Fibroblast of lung (primary cell): Measurements from ENCODE around the gene REL. TPM values are rescaled to one million over a fixed set of nuclear protein-coding genes. Genes with fewer than 3 reads are reported as not detected.

ENCODE experiments used
- DNase-seq, 2 donors: peaks; one replicate each; pipeline versions ENCODE4 v3.0.0 to v3.0.0-alpha.2; 2010; ENCODE audit warnings: low read depth in 2 of 2
- H2AFZ ChIP-seq: 2 replicates; pipeline ENCODE4 v1.5.1; 2012; ENCODE audit warnings: low read length, control low read depth, inconsistent platforms
- H3K27ac ChIP-seq: 2 replicates; pipeline ENCODE4 v1.5.1; 2011; ENCODE audit warnings: low read length, control low read depth; ENCODE audit not compliant: insufficient read depth
- H3K27me3 ChIP-seq: 2 replicates; pipeline ENCODE4 v1.5.1; 2011; ENCODE audit warnings: mild to moderate bottlenecking, low read length; ENCODE audit not compliant: control insufficient read depth, insufficient read depth
- H3K36me3 ChIP-seq: 2 replicates; pipeline ENCODE4 v1.5.1; 2011; ENCODE audit warnings: low read length; ENCODE audit not compliant: control insufficient read depth, insufficient read depth
- H3K4me1 ChIP-seq: 2 replicates; pipeline ENCODE4 v1.5.1; 2011; ENCODE audit warnings: low read length; ENCODE audit not compliant: control insufficient read depth, insufficient read depth; ENCODE audit errors: extremely low read depth
- H3K4me2 ChIP-seq: 2 replicates; pipeline ENCODE4 v1.5.1; 2011; ENCODE audit warnings: low read length, control low read depth; ENCODE audit not compliant: insufficient read depth; ENCODE audit errors: extremely low read depth
- H3K4me3 ChIP-seq, 4 experiments: fragments of 200-600 bp in 1 of 4; sonication (generic) in 1 of 4; replicated peaks in 1 of 4; 2 replicates each; pipeline ENCODE4 v1.5.1; 2011 to 2016; ENCODE audit warnings: low read length in 4 of 4, low read depth in 3 of 4, mild to moderate bottlenecking in 3 of 4, control low read depth in 2 of 4, inconsistent platforms in 1 of 4, mixed read lengths in 1 of 4; ENCODE audit not compliant: insufficient read depth in 1 of 4; ENCODE audit errors: control extremely low read depth in 1 of 4
- H3K79me2 ChIP-seq: 2 replicates; pipeline ENCODE4 v1.5.1; 2012; ENCODE audit warnings: mild to moderate bottlenecking, low read length, inconsistent platforms; ENCODE audit not compliant: control insufficient read depth, insufficient read depth
- H3K9ac ChIP-seq: 2 replicates; pipeline ENCODE4 v1.5.1; 2011; ENCODE audit warnings: mild to moderate bottlenecking, low read length, control low read depth; ENCODE audit not compliant: insufficient read depth
- H3K9me3 ChIP-seq: 2 replicates; pipeline ENCODE4 v1.5.1; 2012; ENCODE audit warnings: low read depth, low read length; ENCODE audit not compliant: control insufficient read depth, insufficient read depth
- H4K20me1 ChIP-seq: 2 replicates; pipeline ENCODE4 v1.5.1; 2011; ENCODE audit warnings: low read length; ENCODE audit not compliant: control insufficient read depth, insufficient read depth; ENCODE audit errors: extremely low read depth
- EZH2 ChIP-seq: IDR thresholded peaks from 2 replicates; pipeline ENCODE4 v1.5.1; 2012; ENCODE audit warnings: low read length, control low read depth, mild to moderate bottlenecking; ENCODE audit errors: missing control alignments
- polyA plus RNA-seq, 2 donors: library from polyadenylated mRNA; depleted of rRNA in 1 of 2; stranded (reverse) in 1 of 2; unstranded in 1 of 2; fragments of >200 nt; gene quantifications; 2 replicates each; pipeline ENCODE4 v1.2.1, GENCODE V29; 2011 to 2012; ENCODE audit warnings: missing spikeins in 1 of 2
- total RNA-seq: library from RNA; depleted of rRNA; stranded (reverse); fragments of >200 nt; gene quantifications from 2 replicates; pipeline ENCODE4 v1.2.1, GENCODE V29; 2014
- TF ChIP-seq, protein P1 (sequence below), 2 donors: IDR thresholded peaks in 1 of 2; conservative IDR thresholded peaks in 1 of 2; 1 replicate in 1 of 2; 2 replicates in 1 of 2; pipeline ENCODE4 v1.5.1; 2011 to 2012; ENCODE audit warnings: low read length in 2 of 2, control low read depth in 1 of 2, inconsistent platforms in 1 of 2, low read depth in 1 of 2, mild to moderate bottlenecking in 1 of 2

Gene REL
- total and polyA plus RNA-seq, 2 donors (not counting 1 experiment from before 2014, with no cell fraction given) = 2.0 to 2.8 TPM

DNA sequence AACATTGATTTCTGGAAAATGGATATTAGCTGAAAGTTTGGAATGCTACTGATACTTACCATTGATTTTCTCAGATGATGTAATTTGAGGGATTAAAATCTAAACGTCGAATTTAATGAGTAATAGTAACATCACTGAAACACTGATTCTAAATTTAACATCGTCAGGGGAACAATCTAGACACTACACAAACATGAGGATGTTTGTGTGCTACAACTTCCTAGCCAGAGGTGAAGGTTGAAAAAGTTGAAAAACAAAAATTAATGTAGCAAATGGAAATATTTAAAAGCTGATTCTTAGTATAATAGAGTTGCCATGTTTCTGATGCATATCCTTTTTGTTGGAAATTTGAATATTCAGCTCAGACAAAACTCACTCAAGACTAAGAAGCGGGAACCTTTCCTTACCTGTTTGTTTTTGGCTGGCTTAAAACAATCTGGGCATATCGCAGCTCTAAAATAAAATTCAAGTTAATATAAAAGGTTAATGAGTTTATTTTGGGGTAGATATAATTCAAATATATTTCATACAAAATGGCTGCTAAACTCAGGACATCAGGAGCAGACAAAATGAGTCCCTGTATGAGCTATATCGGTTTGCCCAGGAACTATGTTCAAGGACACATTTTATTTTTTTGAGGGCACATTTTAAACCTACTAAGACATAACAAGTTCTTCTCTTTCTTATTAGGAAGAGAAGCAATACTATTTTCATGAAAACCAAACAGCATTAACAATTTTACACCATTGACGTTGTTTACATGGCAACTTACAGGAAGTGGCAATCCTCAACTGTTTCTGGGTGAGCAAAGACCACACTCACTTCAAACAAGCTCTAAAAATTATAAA lies 83.5 kb downstream of the REL start:
- Histone ChIP-seq H3K9ac (no peak overlapping the region), H3K79me2 (no peaks in the 10 kb centered on the region), H3K4me2 (no peak overlapping the region), H3K4me1 (no peaks in the 10 kb centered on the region), H2AFZ (no peak overlapping the region), H3K27me3 (no peaks in the 10 kb centered on the region), H3K36me3 (no peaks in the 10 kb centered on the region), H3K9me3 (no peaks in the 10 kb centered on the region), H3K27ac (no peak overlapping the region), H4K20me1 (no peaks in the 10 kb centered on the region), H3K4me3 (no peak overlapping the region)
- TF ChIP-seq, protein P1, sequence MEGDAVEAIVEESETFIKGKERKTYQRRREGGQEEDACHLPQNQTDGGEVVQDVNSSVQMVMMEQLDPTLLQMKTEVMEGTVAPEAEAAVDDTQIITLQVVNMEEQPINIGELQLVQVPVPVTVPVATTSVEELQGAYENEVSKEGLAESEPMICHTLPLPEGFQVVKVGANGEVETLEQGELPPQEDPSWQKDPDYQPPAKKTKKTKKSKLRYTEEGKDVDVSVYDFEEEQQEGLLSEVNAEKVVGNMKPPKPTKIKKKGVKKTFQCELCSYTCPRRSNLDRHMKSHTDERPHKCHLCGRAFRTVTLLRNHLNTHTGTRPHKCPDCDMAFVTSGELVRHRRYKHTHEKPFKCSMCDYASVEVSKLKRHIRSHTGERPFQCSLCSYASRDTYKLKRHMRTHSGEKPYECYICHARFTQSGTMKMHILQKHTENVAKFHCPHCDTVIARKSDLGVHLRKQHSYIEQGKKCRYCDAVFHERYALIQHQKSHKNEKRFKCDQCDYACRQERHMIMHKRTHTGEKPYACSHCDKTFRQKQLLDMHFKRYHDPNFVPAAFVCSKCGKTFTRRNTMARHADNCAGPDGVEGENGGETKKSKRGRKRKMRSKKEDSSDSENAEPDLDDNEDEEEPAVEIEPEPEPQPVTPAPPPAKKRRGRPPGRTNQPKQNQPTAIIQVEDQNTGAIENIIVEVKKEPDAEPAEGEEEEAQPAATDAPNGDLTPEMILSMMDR (conservative IDR thresholded peaks at IDR 0.05 in 1 of 2, IDR thresholded peaks at IDR 0.05 in 1 of 2; ENCODE audit: low read depth in 1 of 2, low read length in 2 of 2) = no peak
- TF ChIP-seq EZH2 = no peak
- no peak for DNase-seq

DNA sequence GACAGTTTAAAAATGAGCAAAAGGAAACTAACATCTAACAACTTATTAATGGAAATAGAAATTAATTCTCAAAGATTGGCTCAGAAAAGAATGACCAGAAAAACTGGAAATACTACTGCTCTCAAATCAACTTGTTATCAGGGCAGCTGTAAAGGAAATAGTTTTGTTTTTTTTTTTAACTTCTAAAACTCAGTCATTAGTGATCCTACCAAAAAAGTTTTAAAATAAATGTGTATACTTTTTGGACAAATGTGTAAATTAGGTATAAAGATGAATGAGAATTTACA lies 84.1 kb downstream of the REL start:
- no peaks in the 10 kb centered on the region for H3K79me2 ChIP-seq
- no peak overlapping the region for H2AFZ ChIP-seq
- H3K4me1 ChIP-seq = no peaks in the 10 kb centered on the region
- H4K20me1 ChIP-seq = no peaks in the 10 kb centered on the region
- no peaks in the 10 kb centered on the region for H3K9me3 ChIP-seq
- H3K36me3 ChIP-seq = no peaks in the 10 kb centered on the region
- H3K27ac ChIP-seq = no peak overlapping the region
- no peak overlapping the region for H3K4me3 ChIP-seq
- no peaks in the 10 kb centered on the region for H3K27me3 ChIP-seq
- H3K4me2 ChIP-seq = no peak overlapping the region
- TF ChIP-seq, protein P1 (conservative IDR thresholded peaks at IDR 0.05 in 1 of 2, IDR thresholded peaks at IDR 0.05 in 1 of 2; ENCODE audit: low read depth in 1 of 2, low read length in 2 of 2) = no peak
- TF ChIP-seq EZH2 = no peak
- DNase-seq = no peak
- H3K9ac ChIP-seq = no peak overlapping the region

DNA sequence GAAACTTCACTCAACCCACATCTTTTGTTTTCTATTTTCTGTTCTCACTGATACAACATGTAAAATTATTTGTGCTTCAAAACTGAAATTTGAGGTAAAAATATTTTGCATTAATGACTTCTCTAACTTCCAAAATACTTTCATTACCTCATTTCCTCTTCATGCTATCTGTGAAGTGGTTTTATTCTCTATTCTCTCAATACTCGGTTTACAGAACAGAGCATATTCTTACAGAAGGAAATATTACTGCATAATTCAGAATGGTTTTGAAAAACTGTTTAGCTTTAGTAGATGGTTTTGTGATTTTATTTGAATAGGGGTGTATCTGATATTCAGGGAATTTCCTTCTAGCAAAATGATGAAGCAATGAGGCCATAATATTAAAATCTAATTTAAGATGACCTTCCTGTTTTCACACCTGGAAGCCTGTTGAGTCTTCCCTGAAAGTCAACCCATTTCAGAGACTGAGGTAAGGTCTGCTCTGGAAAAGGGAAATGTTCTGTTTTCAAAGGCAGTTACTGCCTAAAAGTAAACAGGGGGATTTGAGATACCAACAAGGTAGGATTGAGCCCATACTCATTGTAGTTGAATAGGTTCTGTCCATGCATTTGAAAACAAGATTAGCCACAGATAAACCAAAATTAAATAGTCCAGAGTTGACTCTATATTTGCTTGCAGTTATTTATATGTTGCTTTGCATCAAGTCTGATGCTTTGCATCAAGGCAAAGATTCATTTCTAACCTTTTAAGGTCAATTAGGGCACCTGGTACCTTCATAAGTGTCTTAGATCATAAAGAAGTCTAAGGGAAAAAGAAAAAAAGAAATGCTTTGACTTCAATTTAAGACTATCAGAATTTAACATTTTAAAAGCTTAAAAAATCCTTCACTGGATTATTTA lies 85.4 kb downstream of the REL start:
- Histone ChIP-seq H3K4me3 (no peak overlapping the region), H3K9me3 (no peaks in the 10 kb centered on the region), H3K79me2 (no peaks in the 10 kb centered on the region), H3K27ac (no peak overlapping the region), H4K20me1 (no peaks in the 10 kb centered on the region), H3K4me1 (no peaks in the 10 kb centered on the region), H2AFZ (no peak overlapping the region), H3K27me3 (no peaks in the 10 kb centered on the region), H3K36me3 (no peaks in the 10 kb centered on the region), H3K9ac (no peak overlapping the region), H3K4me2 (no peak overlapping the region)
- DNase-seq = no peak
- TF ChIP-seq, protein P1 (conservative IDR thresholded peaks at IDR 0.05 in 1 of 2, IDR thresholded peaks at IDR 0.05 in 1 of 2; ENCODE audit: low read depth in 1 of 2, low read length in 2 of 2) = no peak
- TF ChIP-seq EZH2 = no peak
